H1 (cell line): ENCODE measurements around the gene XDH. TPM values are rescaled to one million over a fixed set of nuclear protein-coding genes. Genes with fewer than 3 reads are reported as not detected.

Experiments used
- HDAC6 ChIP-seq: IDR thresholded peaks from one replicate; pipeline ENCODE4 v1.7.1; 2012; ENCODE audit warnings: low read depth, mild to moderate bottlenecking, inconsistent platforms, low read length, moderate library complexity
- MAFK ChIP-seq: IDR thresholded peaks from 2 replicates; pipeline ENCODE4 v1.6.1; 2012; ENCODE audit warnings: low read depth, mild to moderate bottlenecking, improper control_type of control experiment, low read length
- RAD21 ChIP-seq, 2 experiments: IDR thresholded peaks in 1 of 2; conservative IDR thresholded peaks in 1 of 2; 2 replicates each; pipeline ENCODE4 v1.6.1; 2011; ENCODE audit warnings: low read depth in 2 of 2, low read length in 2 of 2, improper control_type of control experiment in 1 of 2, inconsistent platforms in 1 of 2, mild to moderate bottlenecking in 1 of 2, moderate library complexity in 1 of 2
- RBBP5 ChIP-seq: IDR thresholded peaks from 2 replicates; pipeline ENCODE4 v1.7.1; 2012; ENCODE audit warnings: low read depth, mild to moderate bottlenecking, inconsistent platforms, low read length, moderate library complexity, borderline replicate concordance
- RXRA ChIP-seq: IDR thresholded peaks from 2 replicates; pipeline ENCODE4 v1.6.1; 2011; ENCODE audit warnings: low read depth, mild to moderate bottlenecking, low read length, moderate library complexity; ENCODE audit not compliant: insufficient read depth
- polyA plus RNA-seq, 7 experiments: library from polyadenylated mRNA; depleted of rRNA in 3 of 7; stranded (reverse) in 5 of 7; unstranded in 2 of 7; fragments of >200 nt in 5 of 7; fragments of 200-250 nt in 2 of 7; gene quantifications; 1 replicate in 5 of 7; 2 replicates in 1 of 7; 4 replicates in 1 of 7; pipeline versions ENCODE4 v1.2.1 to v1.2.3, GENCODE V29; 2011 to 2013; ENCODE audit warnings: missing spikeins in 2 of 7, mixed read lengths in 2 of 7
- total RNA-seq: library from RNA; stranded (reverse); fragmentation: NEBNext Ultra II Directional; extraction: Animal tissue kit (Norgen Biotek cat#: 25700); gene quantifications from 2 replicates; pipeline ENCODE4 v1.2.1, GENCODE V29; 2021

Gene XDH
- total and polyA plus RNA-seq, 2 of the 8 experiments (the other 6 are each of a cell fraction or from before 2014, with no cell fraction given): 0.68 to 1.2 TPM

DNA sequence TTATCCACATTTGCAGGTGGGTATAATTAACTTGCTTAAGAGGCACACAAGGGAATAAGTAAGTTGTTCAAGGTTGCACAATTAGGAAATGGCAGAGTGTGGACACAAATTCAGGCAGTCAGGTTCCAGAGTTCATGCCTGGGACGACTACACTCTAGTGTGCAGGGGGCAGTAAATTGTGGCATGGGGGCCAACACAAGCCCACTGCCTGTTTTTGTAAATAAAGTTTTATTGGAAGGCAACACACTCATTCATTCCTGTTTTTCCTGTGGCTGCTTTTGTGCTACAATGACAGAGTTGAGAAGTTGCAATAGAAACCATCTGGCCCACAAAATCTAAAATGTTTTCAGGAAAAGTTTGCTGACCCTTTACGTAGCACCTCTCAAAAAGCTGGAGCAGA lies 41.4 kb downstream of the XDH start (continued):
- TF ChIP-seq RBBP5 (no peak), RXRA (no peak), HDAC6 (no peak), MAFK (no peak), RAD21 (IDR thresholded peaks at IDR 0.05 in 1 of 2, conservative IDR thresholded peaks at IDR 0.05 in 1 of 2; ENCODE audit: low read depth in 2 of 2, low read length in 2 of 2) (no peak)
